A549 (cell line): ENCODE results near the gene SYNGR4. TPM values are rescaled to one million over a fixed set of nuclear protein-coding genes. Genes with fewer than 3 reads are reported as not detected.
"Not testable (repeated sequence)": the region's sequence is repeated elsewhere in the genome, so short reads cannot be mapped to it uniquely, and the experiment has no call there.

Source experiments
- ATAC-seq, 2 experiments: fragments of 200-7000 bp in 1 of 2; fragments of >200 bp in 1 of 2; cut with Nextera tagmentation in 1 of 2; cut with Tn5 transposase in 1 of 2; 3 replicates each; pipeline versions ENCODE4 v1.8.0 to v1.9.1; 2018 to 2020; ENCODE audit warnings: mild to moderate bottlenecking in 1 of 2, moderate library complexity in 1 of 2
- CTCF ChIA-PET: fragments of 300-600 bp; sonication (Branson Sonifier 250); formaldehyde crosslinking; extraction: SDS; loops from one replicate; lab custom pipeline; 2021; ENCODE audit warnings: antibody characterized with exemption, inconsistent platforms; lab: Yijun Ruan, JAX
- POLR2A ChIA-PET: fragments of 350-600 bp; formaldehyde crosslinking; extraction: SDS; loops from one replicate; lab custom pipeline; 2021; ENCODE audit warnings: antibody characterized with exemption, inconsistent platforms; lab: Yijun Ruan, JAX
- DNase-seq, 2 experiments: peaks; one replicate each; pipeline versions ENCODE4 v3.0.0 to v3.0.0-alpha.2; 2011 to 2016; ENCODE audit warnings: low read depth in 1 of 2, low spot score in 1 of 2
- FAIRE-seq: peaks from 2 replicates; lab custom pipeline; 2011; peaks lifted over from hg19 to GRCh38; lab: Jason Lieb, UNC
- H3K27ac ChIP-seq, 2 experiments: fragments of >200 bp; sonication (Bioruptor Twin); formaldehyde crosslinking; 3 replicates each; pipeline ENCODE4 v1.5.1; 2016 to 2017
- H3K4me1 ChIP-seq: fragments of >200 bp; sonication (Bioruptor Twin); formaldehyde crosslinking; 3 replicates; pipeline ENCODE4 v1.6.1; 2016
- H3K4me2 ChIP-seq: fragments of >200 bp; sonication (Bioruptor Twin); formaldehyde crosslinking; 3 replicates; pipeline ENCODE4 v1.6.1; 2016
- H3K4me3 ChIP-seq: fragments of >200 bp; sonication (Bioruptor Twin); formaldehyde crosslinking; 3 replicates; pipeline ENCODE4 v1.5.1; 2016
- H3K9me3 ChIP-seq: fragments of >200 bp; sonication (Bioruptor Twin); formaldehyde crosslinking; 3 replicates; pipeline ENCODE4 v1.6.1; 2016
- ATOH8 ChIP-seq: fragments of 250-450 bp; sonication (Bioruptor Pico); IDR thresholded peaks from 2 replicates; pipeline ENCODE4 v1.5.0; 2020; ENCODE audit warnings: low read depth, mild to moderate bottlenecking, moderate library complexity
- CTCF ChIP-seq: fragments of >200 bp; sonication (Bioruptor Twin); formaldehyde crosslinking; IDR thresholded peaks from 3 replicates; pipeline ENCODE4 v1.5.1; 2016
- E2F6 ChIP-seq: IDR thresholded peaks from 2 replicates; pipeline ENCODE4 v1.6.1; 2012; ENCODE audit warnings: low read depth, borderline replicate concordance
- ELK1 ChIP-seq: fragments of 150-350 bp; IDR thresholded peaks from 2 replicates; pipeline ENCODE4 v1.6.1; 2014; ENCODE audit warnings: low read depth, mild to moderate bottlenecking, low read length
- EP300 ChIP-seq, 2 experiments: fragments of >200 bp; sonication (Bioruptor Twin); formaldehyde crosslinking; IDR thresholded peaks; 2 replicates in 1 of 2; 3 replicates in 1 of 2; pipeline ENCODE4 v1.6.1; 2016 to 2017
- ESRRA ChIP-seq: fragments of 150-350 bp; IDR thresholded peaks from 2 replicates; pipeline ENCODE4 v1.6.1; 2014; ENCODE audit warnings: mild to moderate bottlenecking, low read length, borderline replicate concordance
- FOSL2 ChIP-seq, 2 experiments: fragments of 450-650 bp in 1 of 2; fragments of >200 bp in 1 of 2; sonication (Bioruptor Twin) in 1 of 2; formaldehyde crosslinking; IDR thresholded peaks; 2 replicates each; pipeline versions ENCODE4 v1.5.0 to v1.6.1; 2016 to 2020; ENCODE audit warnings: mild to moderate bottlenecking in 1 of 2, moderate library complexity in 1 of 2
- FOXS1 ChIP-seq: fragments of 250-450 bp; sonication (Bioruptor Pico); IDR thresholded peaks from 2 replicates; pipeline ENCODE4 v1.5.0; 2020; ENCODE audit warnings: mild to moderate bottlenecking, moderate library complexity
- HES2 ChIP-seq: fragments of >200 bp; sonication (Bioruptor Twin); formaldehyde crosslinking; IDR thresholded peaks from 2 replicates; pipeline ENCODE4 v1.6.1; 2016
- HEYL ChIP-seq: fragments of 250-450 bp; sonication (Bioruptor Pico); IDR thresholded peaks from 2 replicates; pipeline ENCODE4 v1.8.0; 2021; ENCODE audit warnings: mild to moderate bottlenecking, moderate library complexity
- KDM1A ChIP-seq: fragments of 200-600 bp; sonication (generic); IDR thresholded peaks from 2 replicates; pipeline ENCODE4 v1.6.1; 2016; ENCODE audit warnings: low read depth, mild to moderate bottlenecking
- KDM5A ChIP-seq: fragments of 200-600 bp; sonication (generic); IDR thresholded peaks from 2 replicates; pipeline ENCODE4 v1.6.1; 2016; ENCODE audit warnings: antibody characterized with exemption, mild to moderate bottlenecking
- MAZ ChIP-seq: fragments of 150-350 bp; IDR thresholded peaks from 2 replicates; pipeline ENCODE4 v1.6.1; 2014; ENCODE audit warnings: antibody characterized with exemption, low read depth, low read length, borderline replicate concordance
- NFE2L2 ChIP-seq: fragments of 150-350 bp; conservative IDR thresholded peaks from 2 replicates; pipeline ENCODE4 v1.6.1; 2014; ENCODE audit warnings: low read length
- NPAS2 ChIP-seq: fragments of 250-450 bp; sonication (Bioruptor Pico); IDR thresholded peaks from 2 replicates; pipeline ENCODE4 v1.8.0; 2022; ENCODE audit warnings: mild to moderate bottlenecking, moderate library complexity, borderline replicate concordance
- POLR2A ChIP-seq: IDR thresholded peaks from 2 replicates; pipeline ENCODE4 v1.6.1; 2012; ENCODE audit warnings: mild to moderate bottlenecking, low read length
- RAD21 ChIP-seq, 2 experiments: fragments of >200 bp in 1 of 2; sonication (Bioruptor Twin) in 1 of 2; formaldehyde crosslinking in 1 of 2; IDR thresholded peaks in 1 of 2; conservative IDR thresholded peaks in 1 of 2; 2 replicates in 1 of 2; 3 replicates in 1 of 2; pipeline ENCODE4 v1.6.1; 2012 to 2018; ENCODE audit warnings: inconsistent platforms in 1 of 2
- RARB ChIP-seq: fragments of 250-450 bp; sonication (Bioruptor Pico); IDR thresholded peaks from 2 replicates; pipeline ENCODE4 v1.8.0; 2021; ENCODE audit warnings: mild to moderate bottlenecking, moderate library complexity
- RCOR1 ChIP-seq: fragments of 150-350 bp; IDR thresholded peaks from 2 replicates; pipeline ENCODE4 v1.6.1; 2014; ENCODE audit warnings: antibody characterized with exemption, low read length, low read depth
- RFX5 ChIP-seq: fragments of 450-650 bp; IDR thresholded peaks from 2 replicates; pipeline ENCODE4 v1.7.1; 2014; ENCODE audit warnings: antibody characterized with exemption, mild to moderate bottlenecking, moderate library complexity
- SREBF2 ChIP-seq: fragments of 450-650 bp; IDR thresholded peaks from 2 replicates; pipeline ENCODE4 v1.6.1; 2014; ENCODE audit warnings: mild to moderate bottlenecking, moderate library complexity
- USF2 ChIP-seq: fragments of 450-650 bp; IDR thresholded peaks from 2 replicates; pipeline ENCODE4 v1.6.1; 2014; ENCODE audit warnings: antibody characterized with exemption
- ZFP36 ChIP-seq: fragments of 450-650 bp; IDR thresholded peaks from 2 replicates; pipeline ENCODE4 v1.6.1; 2014; ENCODE audit warnings: borderline replicate concordance; ENCODE audit not compliant: partially characterized antibody
- ZSCAN20 ChIP-seq: fragments of 250-450 bp; sonication (Bioruptor Pico); IDR thresholded peaks from 2 replicates; pipeline ENCODE4 v1.8.0; 2022; ENCODE audit warnings: mild to moderate bottlenecking, moderate library complexity
- WGBS: methylation state at CpG from one replicate; pipeline ENCODE4 v1.1.6; 2017; ENCODE audit errors: missing lambda C conversion rate; 5-methylcytosine and 5-hydroxymethylcytosine counted together
- polyA plus RNA-seq, 4 experiments: library from polyadenylated mRNA; depleted of rRNA in 3 of 4; stranded (reverse); fragments of >200 nt; fragmentation: RNase III in 1 of 4; extraction: RNeasy Plus Mini Kit Qiagen cat#74134 plus additional on column Dnase treatment in 1 of 4; gene quantifications; 2 replicates in 3 of 4; 3 replicates in 1 of 4; pipeline ENCODE4 v1.2.3, GENCODE V29; 2011 to 2017

SYNGR4 gene
- polyA plus RNA-seq, 2 of the 4 experiments (the other 2 are of a cell fraction), result 2.3 to 4.4 TPM

GRCh38 chr19:48315712-48316111 is 48.5 kb upstream of the SYNGR4 start:
- TF ChIP-seq NFE2L2 (no peak), E2F6 (no peak), NPAS2 (CRISPR knock-in tag) (no peak), FOSL2 (IDR thresholded peaks at IDR 0.05) (no peak), FOSL2 (CRISPR knock-in tag; IDR thresholded peaks at IDR 0.05) (no peak), CTCF (no peak), USF2 (no peak), ATOH8 (CRISPR knock-in tag) (no peak), RARB (CRISPR knock-in tag) (no peak), KDM1A (no peak), ESRRA (no peak), RCOR1 (no peak), ZFP36 (no peak)
- Histone ChIP-seq H3K27ac (no peak overlapping the region), H3K9me3 (no peaks in the 10 kb centered on the region), H3K4me3 (no peak overlapping the region), H3K4me1 (peaks cover 21% of the 10 kb centered on the region), H3K4me2 (no peak overlapping the region)
- FAIRE-seq, result no peak
- 58% methylated on average over 7 of the region's 7 CpGs for WGBS
- no peak for DNase-seq
- ChIA-PET POLR2A (no interaction called here), CTCF (interaction anchor here (3.1 to 14.4 kb wide), 3 partner anchors 17 to 269 kb away, joined by 10 to 416 read pairs (median 140); partner anchors contain the start of gene EMP3)
- ATAC-seq, result no peak

GRCh38 chr19:48317708-48317960 is 46.5 kb upstream of the SYNGR4 start:
- not testable (repeated sequence) for ATAC-seq

GRCh38 chr19:48318286-48318987 is 45.7 kb upstream of the SYNGR4 start:
- CTCF ChIA-PET, result interaction anchor here (1.0 to 14.4 kb wide), 17 partner anchors 11 to 290 kb away, joined by 3 to 416 read pairs (median 8); partner anchors contain the start of genes EMP3, KDELR1, SYNGR4 and TMEM143
- DNase-seq, result no peak
- no peak for TF ChIP-seq HES2
- TF ChIP-seq MAZ, result no peak
- no peak for TF ChIP-seq POLR2A
- TF ChIP-seq RFX5, result no peak
- TF ChIP-seq KDM5A, result no peak
- TF ChIP-seq EP300 (IDR thresholded peaks at IDR 0.05), result no peak
- TF ChIP-seq KDM1A, result no peak
- no peak for TF ChIP-seq ZSCAN20 (CRISPR knock-in tag)
- TF ChIP-seq FOXS1 (CRISPR knock-in tag), result no peak
- TF ChIP-seq HEYL (CRISPR knock-in tag), result no peak
- no peak for TF ChIP-seq ATOH8 (CRISPR knock-in tag)
- no peak for TF ChIP-seq ZFP36
- no peak for TF ChIP-seq ELK1
- no peak for TF ChIP-seq SREBF2
- TF ChIP-seq RAD21 (conservative IDR thresholded peaks at IDR 0.05 in 1 of 2, IDR thresholded peaks at IDR 0.05 in 1 of 2), result no peak
- TF ChIP-seq, all 56 proteins: peak for 0
- Histone ChIP-seq H3K4me1 (peaks cover 31% of the 10 kb centered on the region), H3K9me3 (no peaks in the 10 kb centered on the region), H3K4me2 (no peak overlapping the region), H3K27ac (no peak overlapping the region), H3K4me3 (no peak overlapping the region)
- ATAC-seq, result no peak
- WGBS, result 89% methylated on average over 21 of the region's 21 CpGs
- POLR2A ChIA-PET, result interaction anchor here (1.4 kb wide), 1 partner anchor 15 kb away, joined by 8 read pairs; no protein-coding TSS in a partner anchor
- no peak for FAIRE-seq

More at GRCh38 chr19:48317708-48317960, 46.5 kb upstream of the SYNGR4 start:
- peak overlapping the region in 1 of 2 experiments; percentile 37; a peak in 1 of 6 replicates for H3K27ac ChIP-seq
- not testable (repeated sequence) for FAIRE-seq, DNase-seq, H3K4me3 ChIP-seq, H3K9me3 ChIP-seq
- WGBS, result 83% methylated on average over 9 of the region's 9 CpGs
- ChIA-PET POLR2A (interaction anchor here (1.4 kb wide), 1 partner anchor 16 kb away, joined by 8 read pairs; no protein-coding TSS in a partner anchor), CTCF (interaction anchor here (1.1 to 14.4 kb wide), 12 partner anchors 11 to 291 kb away, joined by 3 to 416 read pairs (median 9); partner anchors contain the start of genes EMP3 and KDELR1)
- peaks cover 29% of the 10 kb centered on the region for H3K4me1 ChIP-seq
- H3K4me2 ChIP-seq, result peak overlapping the region; percentile 42; the same call in 1 of the 3 replicates
